HL-60 (cell line): ENCODE results near the gene IPPK.

Experiments
- DNase-seq, 2 experiments: peaks; one replicate each; pipeline ENCODE4 v3.0.0-alpha.2; 2010 to 2020; ENCODE audit warnings: low read depth in 1 of 2, low spot score in 1 of 2
- H3K27ac ChIP-seq: fragments of 250-450 bp; sonication (Bioruptor Pico); replicated peaks from 2 replicates; pipeline ENCODE4 v1.5.1; 2020; ENCODE audit warnings: mild to moderate bottlenecking, moderate library complexity
- H3K27me3 ChIP-seq: fragments of 250-450 bp; sonication (Bioruptor Pico); 2 replicates; pipeline ENCODE4 v1.5.1; 2021; ENCODE audit warnings: mild to moderate bottlenecking, moderate library complexity; ENCODE audit not compliant: insufficient read depth, poor library complexity, severe bottlenecking
- H3K4me3 ChIP-seq: replicated peaks from 2 replicates; pipeline ENCODE4 v1.5.1; 2011; ENCODE audit warnings: mild to moderate bottlenecking, control low read depth, low read length; ENCODE audit not compliant: insufficient read depth
- GABPA ChIP-seq: IDR thresholded peaks from 2 replicates; pipeline ENCODE4 v1.6.1; 2012; ENCODE audit warnings: low read depth
- POLR2AphosphoS5 ChIP-seq: IDR thresholded peaks from 2 replicates; pipeline ENCODE4 v1.6.1; 2012; ENCODE audit warnings: low read depth
- REST ChIP-seq: IDR thresholded peaks from 2 replicates; pipeline ENCODE4 v1.6.1; 2012; ENCODE audit warnings: low read depth; ENCODE audit not compliant: insufficient replicate concordance
- SPI1 ChIP-seq: IDR thresholded peaks from 2 replicates; pipeline ENCODE4 v1.6.1; 2012; ENCODE audit warnings: low read depth, mild to moderate bottlenecking, borderline replicate concordance
- TF ChIP-seq, protein P1 (sequence below): IDR thresholded peaks from one replicate; pipeline ENCODE4 v1.5.1; 2011; ENCODE audit warnings: low read length, control low read depth, inconsistent platforms; ENCODE audit not compliant: insufficient read depth

Gene IPPK

DNA sequence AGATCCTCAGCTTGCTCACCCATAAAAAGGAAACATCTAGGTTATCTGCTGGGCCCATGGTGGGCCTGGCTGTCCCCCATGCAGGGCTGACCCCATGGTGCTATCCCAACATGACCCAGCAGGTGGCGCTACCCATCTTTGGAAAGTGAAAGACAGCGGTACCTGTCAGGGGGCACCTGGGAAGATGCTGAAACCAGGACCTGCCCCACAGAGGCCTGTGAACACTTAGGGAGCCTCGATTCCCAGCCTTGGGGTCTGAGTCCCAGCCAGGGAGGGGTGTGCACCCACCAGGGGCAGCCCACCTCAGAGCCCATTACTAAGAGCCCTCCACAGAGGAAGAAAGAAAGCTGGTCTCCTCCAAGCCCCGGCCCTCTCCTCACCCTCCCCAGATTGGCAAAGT lies 46.6 kb upstream of the IPPK start:
- no peak overlapping the region for H3K4me3 ChIP-seq
- H3K27ac ChIP-seq, result no peak overlapping the region
- TF ChIP-seq, protein P1, sequence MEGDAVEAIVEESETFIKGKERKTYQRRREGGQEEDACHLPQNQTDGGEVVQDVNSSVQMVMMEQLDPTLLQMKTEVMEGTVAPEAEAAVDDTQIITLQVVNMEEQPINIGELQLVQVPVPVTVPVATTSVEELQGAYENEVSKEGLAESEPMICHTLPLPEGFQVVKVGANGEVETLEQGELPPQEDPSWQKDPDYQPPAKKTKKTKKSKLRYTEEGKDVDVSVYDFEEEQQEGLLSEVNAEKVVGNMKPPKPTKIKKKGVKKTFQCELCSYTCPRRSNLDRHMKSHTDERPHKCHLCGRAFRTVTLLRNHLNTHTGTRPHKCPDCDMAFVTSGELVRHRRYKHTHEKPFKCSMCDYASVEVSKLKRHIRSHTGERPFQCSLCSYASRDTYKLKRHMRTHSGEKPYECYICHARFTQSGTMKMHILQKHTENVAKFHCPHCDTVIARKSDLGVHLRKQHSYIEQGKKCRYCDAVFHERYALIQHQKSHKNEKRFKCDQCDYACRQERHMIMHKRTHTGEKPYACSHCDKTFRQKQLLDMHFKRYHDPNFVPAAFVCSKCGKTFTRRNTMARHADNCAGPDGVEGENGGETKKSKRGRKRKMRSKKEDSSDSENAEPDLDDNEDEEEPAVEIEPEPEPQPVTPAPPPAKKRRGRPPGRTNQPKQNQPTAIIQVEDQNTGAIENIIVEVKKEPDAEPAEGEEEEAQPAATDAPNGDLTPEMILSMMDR, result peak; percentile 75
- TF ChIP-seq GABPA (no peak), SPI1 (no peak), POLR2AphosphoS5 (no peak), REST (no peak)
- no peaks in the 10 kb centered on the region for H3K27me3 ChIP-seq
- DNase-seq, result peak; percentile 22 to 52

- TF ChIP-seq GABPA (no peak), REST (no peak), SPI1 (no peak), POLR2AphosphoS5 (no peak)
- TF ChIP-seq, protein P1, result no peak
- no peak for DNase-seq
- H3K27ac ChIP-seq, result no peak overlapping the region
Measured at GRCh38 chr9:92715488-92716231, 45.7 kb upstream of the IPPK start.

DNA sequence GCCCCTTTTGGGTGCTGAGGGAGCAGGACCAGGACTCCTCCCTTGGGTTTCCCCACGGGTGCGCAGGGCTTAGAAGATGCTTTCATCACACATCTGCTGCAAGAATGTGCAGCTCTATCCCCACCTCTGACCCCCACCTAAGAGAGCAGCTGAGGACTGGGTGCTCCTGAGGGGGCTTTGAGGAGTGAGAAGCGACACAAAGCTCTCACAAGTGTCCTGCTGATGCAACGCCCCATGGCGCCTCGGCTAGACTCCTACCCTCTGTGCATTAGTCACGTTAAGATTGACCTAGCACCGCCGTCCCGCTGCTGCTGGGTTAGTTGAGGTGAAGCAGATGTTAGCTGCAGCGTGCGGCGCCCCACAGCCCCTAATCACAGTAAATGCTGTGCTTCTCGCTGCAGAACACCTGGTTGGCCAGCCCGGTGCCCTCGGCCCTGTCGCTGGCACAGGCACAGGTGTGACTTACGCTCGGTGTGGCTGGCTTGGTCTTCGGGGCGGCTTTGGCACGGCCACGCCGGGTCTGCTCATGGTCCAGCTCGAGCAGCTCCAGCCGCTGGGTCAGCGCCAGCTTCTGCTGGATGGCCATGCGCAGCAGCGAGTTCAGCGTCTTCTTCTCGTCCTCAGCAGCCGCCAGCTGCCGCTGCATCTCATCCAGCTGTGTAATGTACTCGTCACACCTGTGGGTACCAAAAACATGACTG lies 45.0 kb upstream of the IPPK start:
- H3K27me3 ChIP-seq, result no peaks in the 10 kb centered on the region
- no peak for DNase-seq
- no peak overlapping the region for H3K4me3 ChIP-seq
- no peak overlapping the region for H3K27ac ChIP-seq
- TF ChIP-seq, protein P1, result no peak
- no peak for TF ChIP-seq SPI1

More at GRCh38 chr9:92715488-92716231, 45.7 kb upstream of the IPPK start:
- Histone ChIP-seq H3K4me3 (no peak overlapping the region), H3K27me3 (no peaks in the 10 kb centered on the region)
